IMR-90 (cell line): ENCODE data around the gene COX10. TPM values are rescaled to one million over a fixed set of nuclear protein-coding genes. Genes with fewer than 3 reads are reported as not detected.

ENCODE experiments used
- ATAC-seq: fragments of 200-7000 bp; cut with Tn5 transposase; 2 replicates; pipeline ENCODE4 v1.9.1; 2020; ENCODE audit warnings: low read depth, mild to moderate bottlenecking, moderate library complexity
- BruUV-seq: library from RNA; stranded (reverse); fragments of 400-500 nt; replicated peaks from 2 replicates; lab custom pipeline; 2021; lab: Mats Ljungman, UMichigan
- CTCF ChIA-PET: fragments of 300-600 bp; formaldehyde crosslinking; extraction: SDS; loops from one replicate; lab custom pipeline; 2021; ENCODE audit warnings: antibody characterized with exemption; lab: Yijun Ruan, JAX
- POLR2A ChIA-PET: fragments of 300-600 bp; sonication (Branson Sonifier 250); formaldehyde crosslinking; loops from one replicate; lab custom pipeline; 2022; ENCODE audit warnings: antibody characterized with exemption; ENCODE audit not compliant: unreplicated experiment; lab: Charles Lee
- DNase-seq: peaks from one replicate; pipeline ENCODE4 v3.0.0; 2013
- H2AFZ ChIP-seq: replicated peaks from 2 replicates; pipeline ENCODE3; 2013; ENCODE audit warnings: low read length, mild to moderate bottlenecking; ENCODE audit not compliant: poor library complexity
- H2AK5ac ChIP-seq: 2 replicates; pipeline ENCODE4 v1.6.1; 2013; ENCODE audit warnings: low read depth, low read length, inconsistent platforms
- H2AK9ac ChIP-seq: replicated peaks from 2 replicates; pipeline ENCODE3; 2013; ENCODE audit warnings: mild to moderate bottlenecking, low read depth, low read length, moderate library complexity; ENCODE audit not compliant: poor library complexity
- H2BK120ac ChIP-seq: 2 replicates; pipeline ENCODE4 v1.6.1; 2013; ENCODE audit warnings: low read depth, low read length, inconsistent platforms
- H2BK15ac ChIP-seq: 3 replicates; pipeline ENCODE4 v1.6.1; 2013; ENCODE audit warnings: low read depth, low read length, inconsistent platforms
- H2BK20ac ChIP-seq: 2 replicates; pipeline ENCODE4 v1.6.1; 2013; ENCODE audit warnings: low read depth, mild to moderate bottlenecking, inconsistent platforms, low read length, moderate library complexity
- H2BK5ac ChIP-seq: 2 replicates; pipeline ENCODE4 v1.6.1; 2013; ENCODE audit warnings: mild to moderate bottlenecking, low read depth, low read length, inconsistent platforms; ENCODE audit not compliant: poor library complexity, severe bottlenecking
- H3K14ac ChIP-seq: replicated peaks from 2 replicates; pipeline ENCODE4 v1.6.1; 2013; ENCODE audit warnings: low read depth, low read length, inconsistent platforms
- H3K18ac ChIP-seq: 2 replicates; pipeline ENCODE4 v1.6.1; 2013; ENCODE audit warnings: low read depth, low read length, control low read depth
- H3K23ac ChIP-seq: 2 replicates; pipeline ENCODE4 v1.6.1; 2013; ENCODE audit warnings: low read depth, low read length, inconsistent platforms
- H3K27ac ChIP-seq: 2 replicates; pipeline ENCODE4 v1.5.1; 2013; ENCODE audit warnings: mild to moderate bottlenecking, control low read depth, low read length; ENCODE audit not compliant: insufficient read depth
- H3K27me3 ChIP-seq: 2 replicates; pipeline ENCODE4 v1.6.1; 2013; ENCODE audit warnings: low read length; ENCODE audit not compliant: control insufficient read depth, insufficient read depth
- H3K36me3 ChIP-seq: 2 replicates; pipeline ENCODE4 v1.6.1; 2013; ENCODE audit warnings: low read length, mixed read lengths; ENCODE audit not compliant: control insufficient read depth, insufficient read depth
- H3K4ac ChIP-seq: 2 replicates; pipeline ENCODE4 v1.6.1; 2013; ENCODE audit warnings: low read depth, low read length, inconsistent platforms
- H3K4me1 ChIP-seq: 2 replicates; pipeline ENCODE4 v1.6.1; 2013; ENCODE audit warnings: low read length, mixed read lengths; ENCODE audit not compliant: control insufficient read depth, insufficient read depth
- H3K4me2 ChIP-seq: 2 replicates; pipeline ENCODE4 v1.6.1; 2013; ENCODE audit warnings: low read depth, mild to moderate bottlenecking, control low read depth, low read length, moderate library complexity
- H3K4me3 ChIP-seq: 2 replicates; pipeline ENCODE4 v1.5.1; 2013; ENCODE audit warnings: low read depth, mild to moderate bottlenecking, control low read depth, low read length, moderate library complexity; ENCODE audit not compliant: insufficient read depth
- H3K56ac ChIP-seq: 2 replicates; pipeline ENCODE4 v1.6.1; 2013; ENCODE audit warnings: low read length, inconsistent platforms; ENCODE audit not compliant: insufficient read depth; ENCODE audit errors: extremely low read depth
- H3K79me1 ChIP-seq, 2 experiments: 2 replicates each; pipeline ENCODE4 v1.6.1; 2013; ENCODE audit warnings: low read length in 2 of 2, inconsistent platforms in 1 of 2, low read depth in 1 of 2
- H3K9ac ChIP-seq: 2 replicates; pipeline ENCODE4 v1.6.1; 2013; ENCODE audit warnings: low read depth, low read length, control low read depth
- H3K9me1 ChIP-seq: 2 replicates; pipeline ENCODE4 v1.6.1; 2013; ENCODE audit warnings: low read length, inconsistent platforms; ENCODE audit not compliant: insufficient read depth
- H3K9me3 ChIP-seq: 2 replicates; pipeline ENCODE4 v1.6.1; 2013; ENCODE audit warnings: low read length; ENCODE audit not compliant: control insufficient read depth, insufficient read depth
- H4K20me1 ChIP-seq: 2 replicates; pipeline ENCODE4 v1.6.1; 2013; ENCODE audit warnings: low read length, inconsistent platforms; ENCODE audit not compliant: insufficient read depth
- H4K5ac ChIP-seq: 2 replicates; pipeline ENCODE4 v1.6.1; 2013; ENCODE audit warnings: mild to moderate bottlenecking, low read depth, low read length, control low read depth
- H4K8ac ChIP-seq, 2 experiments: 2 replicates each; pipeline ENCODE4 v1.6.1; 2013; ENCODE audit warnings: low read depth in 2 of 2, low read length in 2 of 2, control low read depth in 1 of 2, inconsistent platforms in 1 of 2
- H4K91ac ChIP-seq: 2 replicates; pipeline ENCODE4 v1.6.1; 2013; ENCODE audit warnings: low read depth, low read length, inconsistent platforms; ENCODE audit not compliant: insufficient read depth
- BHLHE40 ChIP-seq: fragments of 150-350 bp; IDR thresholded peaks from 2 replicates; pipeline ENCODE4 v1.6.1; 2016; ENCODE audit warnings: mild to moderate bottlenecking, low read depth, low read length
- CEBPB ChIP-seq: IDR thresholded peaks from 2 replicates; pipeline ENCODE4 v1.6.1; 2012; ENCODE audit warnings: low read depth, low read length, improper control_type of control experiment
- CHD1 ChIP-seq: IDR thresholded peaks from 2 replicates; pipeline ENCODE4 v1.6.1; 2012; ENCODE audit warnings: low read depth, low read length, improper control_type of control experiment
- CTCF ChIP-seq: conservative IDR thresholded peaks from 2 replicates; pipeline ENCODE4 v1.5.1; 2012; ENCODE audit warnings: mild to moderate bottlenecking, low read depth, low read length, improper control_type of control experiment
- ELK1 ChIP-seq: fragments of 150-350 bp; IDR thresholded peaks from 2 replicates; pipeline ENCODE4 v1.6.1; 2016; ENCODE audit warnings: low read depth, mild to moderate bottlenecking, low read length, moderate library complexity, borderline replicate concordance
- FOS ChIP-seq: fragments of 150-350 bp; IDR thresholded peaks from 2 replicates; pipeline ENCODE4 v1.6.1; 2016; ENCODE audit warnings: low read depth, low read length
- MAFK ChIP-seq: IDR thresholded peaks from 2 replicates; pipeline ENCODE4 v1.6.1; 2012; ENCODE audit warnings: low read depth, low read length, improper control_type of control experiment
- MAZ ChIP-seq: IDR thresholded peaks from 2 replicates; pipeline ENCODE4 v1.6.1; 2012; ENCODE audit warnings: low read depth, mild to moderate bottlenecking, low read length, improper control_type of control experiment, moderate library complexity, borderline replicate concordance
- MXI1 ChIP-seq: IDR thresholded peaks from 2 replicates; pipeline ENCODE4 v1.6.1; 2012; ENCODE audit warnings: low read depth, mild to moderate bottlenecking, low read length, moderate library complexity, borderline replicate concordance
- NFE2L2 ChIP-seq: fragments of 150-350 bp; IDR thresholded peaks from 2 replicates; pipeline ENCODE4 v1.6.1; 2016; ENCODE audit warnings: low read depth, mild to moderate bottlenecking, low read length
- POLR2A ChIP-seq: IDR thresholded peaks from 2 replicates; pipeline ENCODE4 v1.6.1; 2012; ENCODE audit warnings: mild to moderate bottlenecking, low read depth, low read length
- RAD21 ChIP-seq: IDR thresholded peaks from 2 replicates; pipeline ENCODE4 v1.6.1; 2012; ENCODE audit warnings: low read length, improper control_type of control experiment
- RCOR1 ChIP-seq: IDR thresholded peaks from 2 replicates; pipeline ENCODE4 v1.6.1; 2012; ENCODE audit warnings: mild to moderate bottlenecking, low read length, improper control_type of control experiment; ENCODE audit not compliant: insufficient replicate concordance
- RFX5 ChIP-seq: IDR thresholded peaks from 2 replicates; pipeline ENCODE4 v1.8.0; 2012; ENCODE audit warnings: low read depth, mild to moderate bottlenecking, low read length, moderate library complexity
- SMC3 ChIP-seq: fragments of 150-350 bp; IDR thresholded peaks from 2 replicates; pipeline ENCODE4 v1.6.1; 2016; ENCODE audit warnings: low read depth, mild to moderate bottlenecking, antibody characterized with exemption, low read length, moderate library complexity
- USF2 ChIP-seq: fragments of 150-350 bp; IDR thresholded peaks from 2 replicates; pipeline ENCODE4 v1.6.1; 2017; ENCODE audit warnings: mild to moderate bottlenecking, antibody characterized with exemption, low read length, low read depth
- WGBS, 2 experiments: methylation state at CpG; one replicate each; pipeline versions ENCODE4 v1.1.5 to v1.1.7; 2013; ENCODE audit warnings: missing lambda C conversion rate in 2 of 2; ENCODE audit not compliant: insufficient read length in 1 of 2; ENCODE audit errors: extremely low coverage in 2 of 2; 5-methylcytosine and 5-hydroxymethylcytosine counted together
- dilution Hi-C: fragments of 300-500 bp; cut with HindIII; formaldehyde crosslinking; loops from one replicate; pipeline ENCODE4 v1.14.3; 2018; ENCODE audit warnings: low sequenced_read_pairs; ENCODE audit not compliant: unreplicated experiment
- in situ Hi-C: fragments of 300-500 bp; cut with MboI; formaldehyde crosslinking; loops from 3 replicates; pipeline ENCODE4 v1.14.3; 2019; ENCODE audit warnings: low sequenced_read_pairs, inconsistent platforms, mixed read lengths
- intact Hi-C: fragments of 100-400 bp; cut with micrococcal nuclease; formaldehyde crosslinking; loops from 2 replicates; pipeline ENCODE4 v1.10.0; 2022
- polyA plus RNA-seq, 3 experiments: library from polyadenylated mRNA; depleted of rRNA; stranded (reverse); fragments of >200 nt; gene quantifications; 2 replicates each; pipeline ENCODE4 v1.2.3, GENCODE V29; 2012; ENCODE audit warnings: low replicate concordance in 1 of 3
- total RNA-seq: library from RNA; depleted of rRNA; stranded (reverse); fragments of >200 nt; gene quantifications from 2 replicates; pipeline ENCODE4 v1.2.3, GENCODE V29; 2012

The COX10 gene
- total and polyA plus RNA-seq, 2 of the 4 experiments (the other 2 are of a cell fraction) = 15.4 to 16.1 TPM

- Histone ChIP-seq H3K9me3 (no peaks in the 10 kb centered on the region), H2AK5ac (no peak overlapping the region), H3K27me3 (no peaks in the 10 kb centered on the region), H3K18ac (no peak overlapping the region), H2BK120ac (no peak overlapping the region), H3K9ac (no peak overlapping the region), H4K5ac (no peak overlapping the region), H3K27ac (no peak overlapping the region), H4K20me1 (peaks cover 6% of the 10 kb centered on the region; the same call in 1 of the 2 replicates), H2BK5ac (no peak overlapping the region), H3K4me2 (no peak overlapping the region; the same call in 1 of the 2 replicates), H3K79me1 (peaks cover 16 to 18% of the 10 kb centered on the region in 2 experiments; a peak in 3 of 4 replicates), H4K91ac (no peak overlapping the region), H3K9me1 (peaks cover 10% of the 10 kb centered on the region), H3K4ac (no peak overlapping the region), H3K4me1 (peaks cover 4% of the 10 kb centered on the region), H3K23ac (no peak overlapping the region), H3K56ac (no peak overlapping the region), H3K4me3 (no peak overlapping the region), H2BK15ac (no peak overlapping the region), H2BK20ac (no peak overlapping the region), H4K8ac (no peak overlapping the region), H2AFZ (no peak overlapping the region), H2AK9ac (no peak overlapping the region), H3K36me3 (no peaks in the 10 kb centered on the region), H3K14ac (no peak overlapping the region)
- in situ Hi-C loops = no loop called here
- no peak for DNase-seq
- dilution Hi-C loops = no loop called here
- POLR2A ChIA-PET = no interaction called here
- WGBS, 2 experiments = no CpG with 5 or more reads among the region's 2 CpGs
- BruUV-seq = no TSS peak
- ATAC-seq = peak; percentile 40; the same call in 1 of the 2 replicates
- TF ChIP-seq MXI1 = no peak
- no peak for TF ChIP-seq MAZ
- no peak for TF ChIP-seq USF2
- no peak for TF ChIP-seq FOS
- no peak for TF ChIP-seq POLR2A
- TF ChIP-seq SMC3 = no peak
- no peak for TF ChIP-seq RAD21
- no peak for TF ChIP-seq ELK1
- TF ChIP-seq NFE2L2 = no peak
- no peak for TF ChIP-seq CEBPB
- TF ChIP-seq RFX5 = no peak
- no peak for TF ChIP-seq RCOR1
- TF ChIP-seq BHLHE40 = no peak
- no peak for TF ChIP-seq CHD1
- TF ChIP-seq MAFK = no peak
- no peak for TF ChIP-seq CTCF
- intact Hi-C loops = no loop called here
- CTCF ChIA-PET = no interaction called here
Measured at GRCh38 chr17:14150619-14151018, 81.3 kb downstream of the COX10 start.
